LNCAP (cell line): ENCODE results near the gene PRSS56.

Experiments used
- TF ChIP-seq, protein P1 (sequence below): fragments of 450-650 bp; IDR thresholded peaks from 2 replicates; pipeline ENCODE4 v1.5.1; 2017; ENCODE audit warnings: mild to moderate bottlenecking

Gene PRSS56

GRCh38 chr2:232521098-232521497, 910 bp downstream of the PRSS56 start:
- TF ChIP-seq, protein P1, sequence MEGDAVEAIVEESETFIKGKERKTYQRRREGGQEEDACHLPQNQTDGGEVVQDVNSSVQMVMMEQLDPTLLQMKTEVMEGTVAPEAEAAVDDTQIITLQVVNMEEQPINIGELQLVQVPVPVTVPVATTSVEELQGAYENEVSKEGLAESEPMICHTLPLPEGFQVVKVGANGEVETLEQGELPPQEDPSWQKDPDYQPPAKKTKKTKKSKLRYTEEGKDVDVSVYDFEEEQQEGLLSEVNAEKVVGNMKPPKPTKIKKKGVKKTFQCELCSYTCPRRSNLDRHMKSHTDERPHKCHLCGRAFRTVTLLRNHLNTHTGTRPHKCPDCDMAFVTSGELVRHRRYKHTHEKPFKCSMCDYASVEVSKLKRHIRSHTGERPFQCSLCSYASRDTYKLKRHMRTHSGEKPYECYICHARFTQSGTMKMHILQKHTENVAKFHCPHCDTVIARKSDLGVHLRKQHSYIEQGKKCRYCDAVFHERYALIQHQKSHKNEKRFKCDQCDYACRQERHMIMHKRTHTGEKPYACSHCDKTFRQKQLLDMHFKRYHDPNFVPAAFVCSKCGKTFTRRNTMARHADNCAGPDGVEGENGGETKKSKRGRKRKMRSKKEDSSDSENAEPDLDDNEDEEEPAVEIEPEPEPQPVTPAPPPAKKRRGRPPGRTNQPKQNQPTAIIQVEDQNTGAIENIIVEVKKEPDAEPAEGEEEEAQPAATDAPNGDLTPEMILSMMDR = no peak

- TF ChIP-seq, protein P1 = peak; percentile 80
These were observed 1.9 kb downstream of the PRSS56 start for GRCh38 chr2:232521959-232522622.

DNA sequence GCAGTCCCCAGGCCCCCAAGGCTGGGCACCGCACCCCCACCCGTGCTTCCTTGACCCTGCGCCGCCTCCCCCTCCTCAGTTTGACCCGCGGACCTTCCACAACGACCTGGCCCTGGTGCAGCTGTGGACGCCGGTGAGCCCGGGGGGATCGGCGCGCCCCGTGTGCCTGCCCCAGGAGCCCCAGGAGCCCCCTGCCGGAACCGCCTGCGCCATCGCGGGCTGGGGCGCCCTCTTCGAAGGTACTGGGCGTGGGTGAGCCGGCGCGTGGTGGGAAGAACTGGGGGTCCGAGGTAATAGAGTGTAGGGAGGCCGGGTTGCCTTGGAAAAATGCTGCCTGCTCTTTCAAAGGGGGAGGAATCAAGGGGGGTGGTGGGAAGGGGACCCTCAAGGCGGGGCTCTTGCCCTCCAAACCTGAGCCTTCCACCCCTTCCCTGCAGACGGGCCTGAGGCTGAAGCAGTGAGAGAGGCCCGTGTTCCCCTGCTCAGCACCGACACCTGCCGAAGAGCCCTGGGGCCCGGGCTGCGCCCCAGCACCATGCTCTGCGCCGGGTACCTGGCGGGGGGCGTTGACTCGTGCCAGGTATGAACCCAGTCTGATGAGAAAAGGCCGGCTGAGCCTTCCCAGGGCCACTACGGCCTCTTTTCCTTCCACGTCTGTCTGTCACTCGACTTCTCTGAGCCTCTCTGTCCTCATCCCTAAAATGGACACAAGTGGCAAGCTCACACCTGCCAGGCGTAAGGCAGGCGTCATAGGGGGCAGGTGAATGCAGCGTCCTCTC, 2.6 kb downstream of the PRSS56 start:
- TF ChIP-seq, protein P1 = no peak

GRCh38 chr2:232523402-232523681, 3.2 kb downstream of the PRSS56 start:
- TF ChIP-seq, protein P1 = no peak

DNA sequence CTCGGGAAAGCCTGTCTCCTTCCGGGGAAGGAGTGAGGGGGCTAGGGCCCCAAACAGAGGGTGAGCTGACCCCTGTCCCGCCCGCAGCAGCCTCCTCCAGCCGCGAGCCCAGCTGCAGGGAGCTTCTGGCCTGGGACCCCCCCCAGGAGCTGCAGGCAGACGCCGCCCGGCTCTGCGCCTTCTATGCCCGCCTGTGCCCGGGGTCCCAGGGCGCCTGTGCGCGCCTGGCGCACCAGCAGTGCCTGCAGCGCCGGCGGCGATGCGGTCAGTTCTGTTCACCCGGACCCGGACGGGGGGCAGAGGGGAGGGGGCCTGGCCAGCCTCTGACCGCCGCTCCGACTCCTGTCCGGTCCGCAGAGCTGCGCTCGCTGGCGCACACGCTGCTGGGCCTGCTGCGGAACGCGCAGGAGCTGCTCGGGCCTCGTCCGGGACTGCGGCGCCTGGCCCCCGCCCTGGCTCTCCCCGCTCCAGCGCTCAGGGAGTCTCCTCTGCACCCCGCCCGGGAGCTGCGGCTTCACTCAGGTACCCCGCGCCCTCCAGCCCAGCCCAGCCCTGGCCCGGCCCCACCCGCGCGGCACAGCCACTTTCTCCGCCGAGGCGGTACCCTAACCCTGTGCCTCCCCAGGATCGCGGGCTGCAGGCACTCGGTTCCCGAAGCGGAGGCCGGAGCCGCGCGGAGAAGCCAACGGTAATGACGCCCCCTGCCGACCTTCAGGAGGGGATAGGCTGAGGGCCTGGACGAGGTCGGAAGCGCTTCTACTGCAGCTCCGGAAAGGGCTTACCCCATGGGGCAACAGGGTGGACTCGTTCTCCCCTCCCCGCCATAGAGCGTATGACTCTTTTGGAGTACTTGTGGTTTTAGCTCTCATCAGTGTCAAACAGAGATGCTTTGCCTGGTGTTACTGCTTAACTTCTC, 3.8 kb downstream of the PRSS56 start:
- TF ChIP-seq, protein P1 = peak; percentile 13; the same call in 1 of the 2 replicates

GRCh38 chr2:232524771-232525170, 4.6 kb downstream of the PRSS56 start:
- TF ChIP-seq, protein P1 = no peak

- TF ChIP-seq, protein P1 = no peak
These were observed 5.0 kb downstream of the PRSS56 start for GRCh38 chr2:232525199-232525598.
